Uterus (tissue), 4 donors: Measurements from ENCODE around the gene TRIM44. TPM values are rescaled to one million over a fixed set of nuclear protein-coding genes. Genes with fewer than 3 reads are reported as not detected.

Experiments used
- DNase-seq, 2 donors: peaks; one replicate each; pipeline ENCODE4 v3.0.0-alpha.2; 2019 to 2020
- H3K27ac ChIP-seq, 2 donors: fragments of 200-600 bp; sonication (generic); 1 replicate in 1 of 2; 2 replicates in 1 of 2; pipeline ENCODE4 v1.5.1; 2016 to 2018
- H3K27me3 ChIP-seq, 2 donors: fragments of 200-600 bp; sonication (generic); one replicate each; pipeline ENCODE4 v1.5.1; 2018 to 2019; ENCODE audit warnings: control low read depth in 1 of 2
- H3K36me3 ChIP-seq, 2 donors: fragments of 200-600 bp; sonication (generic); one replicate each; pipeline ENCODE4 v1.5.1; 2019; ENCODE audit warnings: control low read depth in 1 of 2
- H3K4me1 ChIP-seq, 2 donors: fragments of 200-600 bp; sonication (generic); one replicate each; pipeline ENCODE4 v1.5.1; 2018 to 2019; ENCODE audit warnings: control low read depth in 1 of 2
- H3K4me3 ChIP-seq, 2 donors: fragments of 200-600 bp; sonication (generic); 1 replicate in 1 of 2; 2 replicates in 1 of 2; pipeline ENCODE4 v1.5.1; 2018 to 2019; ENCODE audit warnings: mild to moderate bottlenecking in 1 of 2
- H3K9me3 ChIP-seq, 2 donors: fragments of 200-600 bp; sonication (generic); one replicate each; pipeline ENCODE4 v1.5.1; 2019; ENCODE audit warnings: control low read depth in 1 of 2
- POLR2A ChIP-seq, 2 donors: fragments of 450-650 bp; IDR thresholded peaks; one replicate each; pipeline ENCODE4 v1.6.1; 2016; ENCODE audit warnings: antibody characterized with exemption in 2 of 2, mild to moderate bottlenecking in 1 of 2, moderate library complexity in 1 of 2
- intact Hi-C: fragments of 100-400 bp; cut with DNase I; formaldehyde crosslinking; loops from one replicate; pipeline ENCODE4 v1.15.1; 2023; ENCODE audit warnings: low total_unique reads
- total RNA-seq, 4 donors: library from RNA; depleted of rRNA in 3 of 4; stranded (reverse); fragments of >200 nt in 3 of 4; gene quantifications; one replicate each; pipeline versions ENCODE4 v1.1.0 to v1.2.4, GENCODE V29; 2014 to 2023
- TF ChIP-seq, protein P1 (sequence below), 4 experiments: fragments of 200-600 bp in 2 of 4; fragments of 450-650 bp in 2 of 4; sonication (generic) in 2 of 4; IDR thresholded peaks; one replicate each; pipeline ENCODE4 v1.5.1; 2016 to 2019; ENCODE audit warnings: antibody characterized with exemption in 4 of 4, mild to moderate bottlenecking in 2 of 4, moderate library complexity in 1 of 4
- donor health status: DM: yes; HTN: yes; CAD: no.

The TRIM44 gene
- total RNA-seq, 4 donors from 2014 or later: 16.1 to 65.3 (median 40.4) TPM

DNA sequence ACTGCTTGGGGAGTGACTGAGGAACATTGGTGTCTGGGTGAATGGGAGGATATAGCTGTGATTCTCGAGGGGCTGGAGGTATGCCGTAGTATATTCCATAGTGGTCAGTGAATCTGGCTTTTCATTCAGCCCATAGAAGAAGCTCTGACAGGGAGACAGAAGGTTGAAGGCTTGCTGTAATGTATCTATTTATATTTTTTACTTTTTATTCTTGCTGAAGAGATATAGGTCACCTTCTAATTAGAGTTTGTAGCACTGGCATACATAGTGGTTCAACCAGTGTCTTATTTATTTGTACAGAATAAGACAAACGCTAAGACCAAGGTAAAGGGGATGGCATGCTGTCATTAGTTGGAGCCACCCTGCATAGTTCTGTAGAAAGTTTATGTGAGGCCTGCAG lies 10.0 kb downstream of the TRIM44 start:
- no peak for DNase-seq
- H3K27ac ChIP-seq: no peak overlapping the region
- H3K4me1 ChIP-seq: no peaks in the 10 kb centered on the region
- intact Hi-C loops: no loop called here
- H3K4me3 ChIP-seq: no peak overlapping the region
- no peak for TF ChIP-seq POLR2A (IDR thresholded peaks at IDR 0.05)
- TF ChIP-seq, protein P1, sequence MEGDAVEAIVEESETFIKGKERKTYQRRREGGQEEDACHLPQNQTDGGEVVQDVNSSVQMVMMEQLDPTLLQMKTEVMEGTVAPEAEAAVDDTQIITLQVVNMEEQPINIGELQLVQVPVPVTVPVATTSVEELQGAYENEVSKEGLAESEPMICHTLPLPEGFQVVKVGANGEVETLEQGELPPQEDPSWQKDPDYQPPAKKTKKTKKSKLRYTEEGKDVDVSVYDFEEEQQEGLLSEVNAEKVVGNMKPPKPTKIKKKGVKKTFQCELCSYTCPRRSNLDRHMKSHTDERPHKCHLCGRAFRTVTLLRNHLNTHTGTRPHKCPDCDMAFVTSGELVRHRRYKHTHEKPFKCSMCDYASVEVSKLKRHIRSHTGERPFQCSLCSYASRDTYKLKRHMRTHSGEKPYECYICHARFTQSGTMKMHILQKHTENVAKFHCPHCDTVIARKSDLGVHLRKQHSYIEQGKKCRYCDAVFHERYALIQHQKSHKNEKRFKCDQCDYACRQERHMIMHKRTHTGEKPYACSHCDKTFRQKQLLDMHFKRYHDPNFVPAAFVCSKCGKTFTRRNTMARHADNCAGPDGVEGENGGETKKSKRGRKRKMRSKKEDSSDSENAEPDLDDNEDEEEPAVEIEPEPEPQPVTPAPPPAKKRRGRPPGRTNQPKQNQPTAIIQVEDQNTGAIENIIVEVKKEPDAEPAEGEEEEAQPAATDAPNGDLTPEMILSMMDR (IDR thresholded peaks at IDR 0.05): no peak
- no peaks in the 10 kb centered on the region for H3K27me3 ChIP-seq
- H3K36me3 ChIP-seq: no peaks in the 10 kb centered on the region
- H3K9me3 ChIP-seq: no peaks in the 10 kb centered on the region

DNA sequence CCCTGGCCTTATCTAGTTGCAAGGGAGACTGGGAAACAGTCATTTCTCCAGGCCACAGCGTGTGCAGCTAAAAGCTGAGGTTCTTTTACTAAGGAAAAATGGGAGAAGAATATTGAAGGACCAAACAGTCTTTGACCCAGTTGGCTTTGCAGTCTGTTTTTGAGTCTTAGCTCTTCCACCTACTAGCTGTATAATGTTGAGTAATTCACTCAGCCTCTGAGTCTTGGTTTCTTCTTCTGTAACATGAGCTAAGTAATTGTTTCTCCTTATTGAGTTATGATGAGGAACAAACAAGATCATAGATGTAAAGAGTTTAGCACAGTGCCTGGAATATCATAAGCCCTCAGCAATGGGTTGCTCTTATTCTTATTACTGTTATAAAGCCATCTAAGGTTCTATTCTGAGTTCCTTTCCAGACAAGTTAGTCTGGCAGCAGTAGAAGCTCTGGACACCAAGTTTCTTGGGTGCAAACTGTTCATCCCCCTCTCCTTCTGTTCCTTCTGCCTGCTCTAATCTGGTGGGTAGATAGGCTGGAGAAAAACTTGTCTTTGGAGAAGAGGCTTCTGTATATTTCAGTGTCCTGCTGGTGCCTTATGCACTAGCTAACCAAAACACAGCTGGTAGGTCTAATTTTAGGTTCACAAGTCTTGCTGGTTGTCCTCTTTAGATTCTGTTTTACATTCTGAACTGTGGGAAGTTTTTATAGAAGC lies 13.5 kb downstream of the TRIM44 start:
- H3K4me3 ChIP-seq: no peak overlapping the region
- no peak overlapping the region for H3K27ac ChIP-seq
- no peaks in the 10 kb centered on the region for H3K36me3 ChIP-seq
- H3K27me3 ChIP-seq: no peaks in the 10 kb centered on the region
- no peaks in the 10 kb centered on the region for H3K9me3 ChIP-seq
- no peaks in the 10 kb centered on the region for H3K4me1 ChIP-seq
- no peak for DNase-seq
- TF ChIP-seq, protein P1 (IDR thresholded peaks at IDR 0.05): no peak
- TF ChIP-seq POLR2A (IDR thresholded peaks at IDR 0.05): no peak
- intact Hi-C loops: no loop called here

DNA sequence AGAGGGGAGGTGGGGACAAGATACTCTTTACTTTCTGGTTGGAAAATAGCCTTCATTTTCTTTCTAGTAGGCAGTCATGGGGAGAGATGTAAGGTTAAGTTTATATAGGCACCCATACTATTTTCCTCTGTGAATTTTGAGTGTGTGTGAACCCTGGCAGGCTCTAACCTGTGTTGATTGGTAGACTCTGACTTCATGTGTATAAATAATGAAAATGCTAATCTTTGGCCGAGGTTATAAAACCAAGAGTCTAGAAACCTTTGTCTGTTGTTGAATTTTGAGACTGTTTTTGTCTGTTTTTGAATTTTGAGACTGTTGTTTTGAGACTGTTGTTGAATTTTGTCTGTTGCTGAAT lies 14.0 kb downstream of the TRIM44 start:
- H3K4me1 ChIP-seq: no peaks in the 10 kb centered on the region
- no peak overlapping the region for H3K27ac ChIP-seq
- TF ChIP-seq POLR2A (IDR thresholded peaks at IDR 0.05): no peak
- TF ChIP-seq, protein P1 (IDR thresholded peaks at IDR 0.05): no peak
- intact Hi-C loops: no loop called here
- DNase-seq: no peak
- H3K4me3 ChIP-seq: no peak overlapping the region
- H3K9me3 ChIP-seq: no peaks in the 10 kb centered on the region
- no peaks in the 10 kb centered on the region for H3K36me3 ChIP-seq
- no peaks in the 10 kb centered on the region for H3K27me3 ChIP-seq

DNA sequence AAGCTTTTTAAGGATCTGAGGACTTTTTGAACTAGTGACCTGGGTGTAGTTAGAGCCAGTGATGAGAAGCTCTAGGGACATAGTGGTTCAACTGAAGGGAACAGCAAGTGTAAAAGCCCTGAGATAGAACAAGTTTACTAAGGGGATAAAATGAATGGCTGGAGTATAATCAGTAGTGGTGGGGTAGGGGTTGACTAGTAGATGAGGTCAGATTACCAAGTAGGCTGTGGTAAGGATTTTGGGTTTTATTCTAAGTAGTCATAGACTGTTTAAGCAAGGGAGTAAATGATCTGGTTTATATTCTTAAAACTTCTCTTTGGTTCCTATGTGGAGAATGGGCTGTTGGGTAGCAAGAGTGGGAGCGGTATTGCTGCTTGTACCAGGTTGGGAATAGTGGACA lies 15.3 kb downstream of the TRIM44 start:
- H3K27me3 ChIP-seq: no peaks in the 10 kb centered on the region
- intact Hi-C loops: no loop called here
- TF ChIP-seq POLR2A (IDR thresholded peaks at IDR 0.05): no peak
- TF ChIP-seq, protein P1 (IDR thresholded peaks at IDR 0.05): no peak
- H3K4me3 ChIP-seq: no peak overlapping the region
- no peaks in the 10 kb centered on the region for H3K9me3 ChIP-seq
- no peaks in the 10 kb centered on the region for H3K36me3 ChIP-seq
- no peak for DNase-seq
- H3K27ac ChIP-seq: no peak overlapping the region
- no peaks in the 10 kb centered on the region for H3K4me1 ChIP-seq

DNA sequence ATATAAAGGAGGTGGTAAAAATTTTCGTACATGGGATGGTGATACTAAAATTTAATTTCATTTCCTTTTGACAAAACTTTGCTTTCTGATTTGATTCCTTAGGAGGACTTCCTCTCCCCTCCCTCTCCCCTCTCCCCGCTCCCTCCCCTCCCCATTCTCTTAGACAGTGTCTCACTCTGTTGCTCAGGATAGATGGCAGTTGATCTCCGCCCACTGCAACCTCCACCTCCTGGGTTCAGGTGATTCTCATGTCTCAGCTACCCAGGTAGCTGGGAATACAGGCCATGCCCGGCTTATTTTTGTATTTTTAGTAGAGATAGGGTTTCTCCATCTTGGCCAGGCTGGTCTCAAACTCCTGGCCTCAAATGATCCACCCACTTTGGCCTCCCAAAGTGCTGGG lies 15.9 kb downstream of the TRIM44 start:
- intact Hi-C loops: no loop called here
- no peak overlapping the region for H3K4me3 ChIP-seq
- H3K27ac ChIP-seq: no peak overlapping the region
- TF ChIP-seq POLR2A (IDR thresholded peaks at IDR 0.05): no peak
- TF ChIP-seq, protein P1 (IDR thresholded peaks at IDR 0.05): no peak
- no peaks in the 10 kb centered on the region for H3K9me3 ChIP-seq
- no peaks in the 10 kb centered on the region for H3K27me3 ChIP-seq
- H3K36me3 ChIP-seq: no peaks in the 10 kb centered on the region
- no peak for DNase-seq
- no peaks in the 10 kb centered on the region for H3K4me1 ChIP-seq
